ENCODE data around the gene HHIPL2.

- TF ChIP-seq CTCF (IDR thresholded peaks at IDR 0.05), result no peak
- TF ChIP-seq EZH2 (IDR thresholded peaks at IDR 0.05), result no peak
Observed at GRCh38 chr1:222554177-222554576, 6.3 kb upstream of the HHIPL2 start.

All from neural progenitor cell (in vitro differentiated cells).